ENCODE results near the gene TRPT1.

The TRPT1 gene

DNA sequence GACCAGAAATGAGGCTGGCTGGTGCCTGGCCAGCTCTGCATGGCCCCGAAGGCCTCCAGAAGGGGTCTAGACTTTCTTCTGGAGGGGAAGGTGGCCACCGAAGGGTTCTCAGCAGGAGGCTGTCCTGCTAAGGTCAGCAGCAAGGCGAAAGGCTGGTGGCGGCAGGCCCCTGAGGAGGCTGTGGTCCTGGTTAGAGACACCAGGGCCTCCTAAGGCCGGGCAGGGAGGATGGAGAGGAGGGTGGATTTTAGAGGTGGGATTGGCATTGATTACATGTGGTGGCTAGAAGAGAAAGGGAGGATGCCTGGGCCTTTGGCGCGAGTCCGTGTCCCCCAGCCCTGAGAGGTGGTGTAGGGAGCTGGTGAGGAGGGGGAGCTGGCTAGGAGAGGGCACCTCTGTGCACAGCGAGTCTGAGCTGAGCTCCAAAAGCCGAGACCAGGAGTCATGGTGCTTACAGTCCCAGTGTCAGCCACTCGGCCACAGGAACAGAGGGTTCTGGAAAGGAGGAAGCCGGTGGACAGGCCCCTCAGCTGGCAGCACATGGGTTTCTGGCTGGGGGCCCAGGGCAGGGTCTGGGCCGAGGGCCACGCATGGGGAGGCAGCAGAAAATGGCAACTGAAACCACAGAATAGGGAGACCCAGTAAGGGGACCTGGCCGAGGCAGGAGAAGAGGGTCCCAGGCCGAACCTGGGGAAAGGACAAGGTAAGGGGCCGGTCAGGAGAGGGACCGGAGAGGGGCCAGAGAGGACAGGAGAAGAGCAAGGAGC, 17.0 kb downstream of the TRPT1 start:
- no peak for DNase-seq (ENCODE audit: low read depth in 2 of 2)

DNA sequence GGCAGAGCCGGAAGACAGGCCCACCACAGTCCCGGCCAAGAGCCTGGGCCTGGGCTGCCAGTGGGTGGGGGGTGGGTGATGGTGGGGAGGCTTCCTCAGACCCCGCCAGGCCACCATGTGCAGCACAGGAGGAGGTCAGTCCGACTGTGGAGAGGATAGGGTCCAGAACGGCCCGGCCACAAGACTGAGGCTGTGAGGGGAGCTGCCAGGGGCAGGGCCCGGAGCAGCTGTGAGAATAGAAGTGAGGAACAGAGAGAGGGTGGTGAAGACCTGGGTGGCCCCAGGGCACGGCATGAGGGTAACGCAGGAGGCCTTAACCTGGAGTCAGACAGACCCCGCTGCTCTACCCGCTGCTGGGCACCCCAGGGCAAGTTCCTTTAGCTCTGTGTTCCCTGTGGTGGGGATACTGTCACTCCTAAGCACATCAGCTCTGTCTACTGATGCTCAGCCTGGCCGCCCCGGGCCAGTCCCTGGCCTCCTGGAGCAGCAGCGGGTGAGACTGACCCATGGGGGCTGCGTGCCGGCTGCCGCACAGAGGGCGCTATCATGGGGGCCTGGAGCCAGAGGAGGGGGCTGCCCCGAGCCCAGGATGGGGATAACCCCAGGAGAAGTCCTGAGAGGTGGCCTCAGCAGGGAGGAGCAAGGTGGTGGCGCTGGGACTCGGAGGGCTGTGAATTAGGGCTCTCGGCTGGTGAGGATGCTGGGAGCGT, 17.7 kb downstream of the TRPT1 start:
- no peak for DNase-seq (ENCODE audit: low read depth in 2 of 2)

DNA sequence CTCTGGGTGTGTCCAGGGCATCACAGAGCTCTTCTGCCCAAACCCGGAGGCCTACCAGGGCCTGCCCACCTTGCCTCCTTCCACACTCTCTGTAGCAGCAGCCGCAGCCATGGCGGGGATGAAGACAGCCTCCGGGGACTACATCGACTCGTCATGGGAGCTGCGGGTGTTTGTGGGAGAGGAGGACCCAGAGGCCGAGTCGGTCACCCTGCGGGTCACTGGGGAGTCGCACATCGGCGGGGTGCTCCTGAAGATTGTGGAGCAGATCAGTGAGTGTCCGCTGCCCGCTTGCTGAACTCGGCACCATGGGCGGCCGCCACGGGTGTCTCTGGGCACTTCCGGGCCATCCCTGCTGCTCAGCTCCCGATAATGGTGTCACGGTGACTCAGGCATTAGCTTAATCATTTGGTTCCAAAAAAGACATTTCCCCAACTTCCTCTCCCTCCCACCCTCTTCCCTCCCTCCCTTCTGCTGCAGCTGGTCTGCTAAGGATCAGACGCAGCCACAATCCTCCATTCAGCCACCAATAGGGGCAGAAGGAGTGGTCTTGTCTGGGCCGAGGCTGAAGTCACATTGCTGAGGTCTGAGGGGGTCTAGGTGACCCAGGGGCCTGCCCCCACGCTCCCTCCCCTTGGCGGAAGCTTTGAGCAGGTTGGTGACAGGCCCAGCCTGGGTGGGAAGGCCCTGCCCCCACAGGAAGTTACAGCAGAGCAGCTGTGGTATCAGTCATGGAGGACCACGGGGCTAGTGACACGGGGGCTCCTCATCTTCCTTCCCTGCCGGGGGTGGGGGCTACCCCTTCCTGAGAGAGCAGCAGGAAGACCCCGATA, 18.5 kb downstream of the TRPT1 start:
- peak in 1 of 2 donors; percentile 58 for DNase-seq (ENCODE audit: low read depth in 2 of 2)

DNA sequence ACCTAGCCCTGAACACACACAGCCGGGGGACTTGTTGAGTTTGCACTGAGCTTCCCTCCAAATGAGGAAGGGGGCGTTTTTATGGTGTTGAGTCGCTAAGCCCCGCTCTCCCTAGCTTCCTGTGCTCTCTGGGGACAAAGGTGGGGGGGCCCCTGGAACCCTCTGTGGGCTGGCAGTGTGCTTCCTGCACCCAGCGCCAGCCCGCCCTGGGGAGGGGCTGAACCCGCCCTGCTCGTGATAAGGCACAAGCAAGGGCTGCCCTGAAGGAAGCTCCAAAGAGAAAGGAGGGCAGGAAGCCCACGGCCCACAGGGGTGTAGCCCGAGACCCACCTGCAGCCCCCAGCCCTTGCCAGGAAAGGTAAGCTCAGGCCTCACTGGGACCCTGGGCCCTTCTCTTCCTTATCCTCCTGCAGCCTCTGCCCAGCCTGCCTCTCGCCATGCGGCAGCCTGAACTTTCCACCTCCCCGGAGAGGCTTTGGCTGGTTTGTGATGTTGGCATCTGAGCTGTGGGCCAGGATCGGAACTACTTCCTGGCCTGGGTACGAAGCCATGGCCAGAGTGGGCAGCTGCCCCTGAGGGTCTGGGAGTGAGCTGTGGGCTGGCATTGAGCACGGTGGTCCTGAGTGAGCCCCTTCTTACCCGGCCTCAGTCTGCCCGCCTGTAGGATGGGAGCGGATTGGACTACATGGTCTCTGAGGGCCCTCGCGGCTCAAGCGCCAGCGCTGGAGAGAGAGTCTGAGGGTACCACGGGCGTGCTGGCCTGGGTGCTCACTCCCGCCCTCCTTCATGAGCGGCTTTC, 19.3 kb downstream of the TRPT1 start, which contains the start of gene FERMT3:
Gene FERMT3 (plus strand): TSS at position 265 of the 799 bp plus-strand sequence. CDS start 644 bp downstream, outside the sequence.
- DNase-seq (ENCODE audit: low read depth in 2 of 2) = peak in 1 of 2 donors; percentile 43

DNA sequence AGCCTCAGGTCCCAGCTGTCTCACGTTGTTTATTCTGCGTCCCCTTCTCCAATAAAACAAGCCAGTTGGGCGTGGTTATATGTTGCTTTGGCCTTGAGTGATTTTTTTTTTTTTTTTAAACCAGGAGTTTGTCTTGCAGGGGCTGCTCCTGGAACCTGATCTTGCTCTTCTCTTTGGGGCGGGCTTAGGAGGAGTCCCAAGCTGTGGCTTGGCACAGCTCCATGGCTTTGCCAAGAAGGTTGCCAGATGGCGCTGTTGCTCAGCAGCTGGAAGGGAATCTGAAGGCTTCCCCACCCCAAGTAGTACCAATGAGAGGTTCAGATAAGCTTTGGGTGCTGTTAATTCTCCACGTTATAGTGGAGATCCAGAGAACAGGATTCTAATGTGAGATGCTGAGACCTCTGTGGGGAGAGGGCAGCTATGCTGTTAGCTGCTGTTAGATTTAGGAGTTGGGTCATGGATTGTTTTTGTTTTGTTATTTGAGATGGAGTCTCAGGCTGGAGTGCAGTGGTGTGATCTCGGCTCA, 21.5 kb downstream of the TRPT1 start:
- peak; percentile 58 to 71 for DNase-seq (ENCODE audit: low read depth in 2 of 2)

DNA sequence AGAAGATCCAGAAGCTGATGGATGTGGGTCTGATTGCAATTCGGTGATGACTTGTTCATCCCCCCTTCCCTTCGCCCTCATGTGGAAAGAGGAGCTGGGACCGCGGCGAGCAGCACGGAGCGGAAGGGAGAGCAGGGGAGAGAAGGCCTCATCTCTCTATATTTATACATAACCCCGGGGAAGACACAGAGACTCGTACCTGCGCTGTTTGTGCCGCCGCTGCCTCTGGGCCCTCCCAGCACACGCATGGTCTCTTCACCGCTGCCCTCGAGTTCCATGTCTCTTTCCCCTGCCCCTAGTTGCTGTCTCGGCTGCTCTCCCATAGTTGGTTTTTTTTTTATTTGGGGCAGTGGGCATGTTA, 21.9 kb downstream of the TRPT1 start:
- no peak for DNase-seq (ENCODE audit: low read depth in 2 of 2)

DNA sequence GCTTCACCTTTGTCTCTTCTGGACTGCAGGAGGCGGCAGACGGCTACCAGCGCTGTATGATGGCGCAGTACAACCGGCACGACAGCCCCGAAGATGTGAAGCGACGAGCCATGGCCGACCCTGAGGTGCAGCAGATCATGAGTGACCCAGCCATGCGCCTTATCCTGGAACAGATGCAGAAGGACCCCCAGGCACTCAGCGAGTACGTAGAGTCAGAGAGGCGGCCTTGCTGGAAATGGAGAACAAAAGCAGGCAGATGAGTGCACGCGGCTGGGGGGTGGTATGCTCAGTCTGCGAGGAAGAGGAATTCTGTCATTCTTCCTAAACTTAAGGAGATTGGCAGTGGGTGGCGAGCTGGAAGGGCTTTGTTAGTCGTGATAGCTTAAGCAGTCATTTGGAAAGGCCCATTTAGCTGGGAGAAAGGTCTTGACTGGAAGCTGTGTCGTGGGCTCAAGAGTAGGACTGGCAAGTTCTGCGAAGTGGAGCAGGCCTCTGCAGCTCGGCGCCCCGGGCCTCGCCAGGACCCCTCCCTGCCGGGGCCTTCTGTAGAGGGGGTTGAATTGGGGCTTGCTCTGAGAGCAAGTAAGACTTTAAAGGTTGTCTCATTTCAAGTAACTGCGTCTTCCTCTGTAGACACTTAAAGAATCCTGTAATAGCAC, 22.4 kb downstream of the TRPT1 start:
- DNase-seq (ENCODE audit: low read depth in 2 of 2) = no peak

DNA sequence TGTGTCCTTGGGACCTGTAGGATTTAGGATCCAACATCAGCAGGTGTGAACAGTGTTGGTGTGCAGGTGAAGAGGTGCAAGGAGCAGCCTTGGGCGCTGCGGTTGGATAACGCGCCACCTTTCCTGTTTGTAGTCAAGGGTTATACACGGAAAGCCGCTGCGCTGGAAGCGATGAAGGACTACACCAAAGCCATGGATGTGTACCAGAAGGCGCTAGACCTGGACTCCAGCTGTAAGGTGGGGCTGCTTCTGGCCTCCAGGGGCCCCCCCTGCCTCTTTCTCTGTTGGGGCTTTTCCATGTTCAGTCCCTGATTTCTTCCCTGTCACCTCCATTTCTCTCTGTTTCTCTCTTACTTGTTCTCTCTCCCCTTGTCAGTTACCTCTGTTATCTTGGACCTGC, 23.0 kb downstream of the TRPT1 start:
- DNase-seq (ENCODE audit: low read depth in 2 of 2) = no peak

DNA sequence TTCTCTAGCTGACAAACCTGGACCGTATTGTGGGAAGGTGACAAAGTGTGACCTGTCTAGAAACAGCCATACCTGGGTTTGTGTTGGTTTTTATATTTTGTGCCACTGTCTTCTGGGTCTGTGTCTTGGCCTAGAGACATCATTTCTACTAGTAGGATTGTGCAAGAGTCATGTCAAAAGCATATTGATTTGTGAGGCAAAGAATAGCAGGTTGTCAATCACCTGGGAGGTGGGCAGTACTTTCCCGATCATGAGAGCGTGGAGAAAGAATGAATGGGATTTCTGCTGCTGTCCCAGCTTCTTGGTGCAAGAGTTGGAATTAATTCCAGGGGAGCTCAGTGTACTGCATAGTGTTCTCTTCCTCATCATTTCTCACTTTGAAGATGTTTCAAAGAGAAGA, 24.4 kb downstream of the TRPT1 start:
- DNase-seq (ENCODE audit: low read depth in 2 of 2) = no peak

DNA sequence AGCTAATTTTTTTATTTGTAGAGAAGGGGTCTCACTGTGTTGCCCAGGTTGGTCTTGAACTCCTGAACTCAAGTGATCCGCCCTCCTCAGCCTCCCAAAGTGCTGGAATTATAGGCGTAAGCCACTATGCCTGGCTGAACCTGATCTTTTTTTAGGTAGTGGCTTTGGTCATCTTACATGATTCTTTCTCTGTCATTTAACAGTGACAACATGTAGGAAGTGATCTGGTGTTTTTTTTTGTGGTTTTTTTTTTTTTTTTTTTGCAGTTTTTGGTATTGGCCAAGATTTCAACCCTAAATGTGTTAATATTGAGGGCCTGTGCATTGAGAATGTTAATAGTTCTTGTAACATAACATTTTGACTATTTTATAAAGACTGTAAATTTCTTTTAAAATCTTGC, 27.5 kb downstream of the TRPT1 start:
- DNase-seq (ENCODE audit: low read depth in 2 of 2) = no peak

DNA sequence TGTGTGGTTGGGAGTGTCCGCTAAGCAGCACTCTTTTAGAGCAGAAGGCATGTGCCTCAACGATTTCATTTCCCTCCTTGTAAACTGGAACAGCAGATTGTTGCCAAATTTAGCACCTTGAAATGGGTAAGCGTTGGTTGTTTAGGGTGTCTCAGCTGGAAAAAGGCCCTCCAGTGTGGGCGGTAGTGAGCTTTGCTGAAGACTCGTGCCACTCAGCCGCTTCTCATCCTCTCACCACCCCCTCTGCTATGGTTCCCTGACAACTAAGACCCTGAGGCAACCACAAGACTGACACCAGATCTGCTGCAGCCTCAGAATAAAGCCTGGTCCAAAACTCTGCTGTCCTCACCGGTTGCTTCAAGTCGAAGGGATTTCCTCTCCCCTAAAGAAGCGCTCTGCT, 29.4 kb downstream of the TRPT1 start:
- no peak for DNase-seq (ENCODE audit: low read depth in 2 of 2)

DNA sequence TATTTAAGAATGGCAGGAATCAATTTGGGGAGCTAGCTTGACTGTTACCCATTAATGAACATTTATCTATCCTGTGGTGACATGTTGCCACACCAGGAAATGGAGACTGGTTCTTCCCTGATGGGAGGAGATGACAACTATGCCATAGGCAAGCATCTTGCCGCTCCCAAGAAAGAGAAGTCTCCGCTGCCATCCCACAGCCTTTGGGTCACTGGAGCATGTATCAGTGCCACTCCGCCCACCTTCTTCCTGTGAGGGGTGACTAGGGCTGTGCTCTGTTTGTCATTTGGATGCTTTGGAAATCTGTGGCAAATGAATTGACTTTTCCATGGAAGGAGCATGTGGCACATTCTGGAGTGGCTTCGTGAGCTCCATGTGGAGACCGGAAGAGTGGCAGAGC, 33.6 kb downstream of the TRPT1 start:
- no peak for DNase-seq (ENCODE audit: low read depth in 2 of 2)

DNA sequence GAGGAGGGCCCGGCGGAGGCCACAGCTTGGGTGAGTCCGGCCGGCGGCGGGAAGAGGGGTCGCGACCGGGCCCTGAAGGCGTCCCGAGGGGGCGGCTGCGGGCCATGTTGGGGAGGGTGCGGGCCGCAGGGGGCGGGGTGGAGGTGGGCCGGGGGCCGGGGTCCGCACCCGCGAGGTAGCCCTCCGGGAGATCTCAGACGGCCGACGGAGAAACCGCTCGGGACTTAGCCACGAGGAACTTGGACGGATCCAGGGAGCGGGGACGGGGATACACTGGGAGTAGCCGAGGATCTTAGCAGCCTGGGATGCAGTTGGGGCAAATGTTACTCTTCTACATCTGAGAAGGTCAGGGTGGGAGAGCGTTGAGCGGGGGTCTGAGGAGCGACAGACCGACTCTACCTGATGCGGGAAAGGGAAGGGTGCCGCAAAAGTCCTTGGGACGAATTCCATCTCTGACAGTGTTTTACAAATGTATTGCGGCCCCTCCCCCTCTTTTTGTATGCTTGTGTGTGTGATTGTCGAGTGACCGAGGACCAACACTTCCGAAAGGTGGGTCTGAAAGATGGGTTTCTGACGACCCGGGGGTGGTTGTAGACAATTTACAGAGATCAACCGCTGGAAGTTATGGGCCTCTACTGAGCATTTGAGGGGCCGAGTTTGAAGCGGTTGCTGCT, 39.4 kb downstream of the TRPT1 start:
- DNase-seq (ENCODE audit: low read depth in 2 of 2) = no peak

DNA sequence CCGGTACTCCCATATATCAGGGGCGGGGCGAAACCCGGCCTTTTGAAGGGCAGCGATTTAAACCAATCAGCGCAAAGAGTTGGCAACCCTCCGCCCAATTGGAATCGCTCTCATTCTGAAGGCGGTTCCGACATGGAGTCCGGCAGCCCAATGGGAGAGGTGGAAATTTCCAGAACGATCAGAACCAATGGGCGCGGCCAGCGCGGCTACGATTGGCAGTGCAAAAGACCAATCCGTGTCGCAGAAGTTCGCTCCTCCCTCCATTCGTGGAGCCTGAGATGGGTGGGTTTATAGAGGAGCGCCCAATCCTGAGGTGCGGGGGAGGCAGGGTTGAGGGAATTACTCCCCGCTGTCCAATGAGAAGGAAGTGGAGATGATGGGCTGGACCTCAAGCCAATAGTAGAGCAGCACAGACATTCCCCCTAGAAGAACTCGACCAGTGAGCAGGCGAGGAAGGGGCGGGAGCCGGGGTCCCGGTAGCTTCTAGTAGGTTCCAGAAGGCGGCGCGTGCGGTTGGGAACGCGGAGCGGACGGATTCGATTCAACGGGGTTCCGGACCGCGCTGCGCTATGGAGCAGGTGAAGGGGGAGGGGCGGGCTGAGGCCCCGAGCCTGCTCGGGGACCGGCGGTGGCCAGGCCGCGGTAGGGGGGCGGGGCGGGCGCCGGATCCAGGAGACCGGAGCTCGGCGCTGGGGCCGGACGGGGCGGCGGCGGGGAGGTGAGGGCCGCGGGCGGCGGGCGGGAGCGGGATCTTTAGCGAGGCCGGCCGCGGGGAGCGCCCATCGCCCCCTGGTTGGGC, 40.1 kb downstream of the TRPT1 start, which contains the start of gene STIP1:
Gene STIP1 (plus strand): TSS at position 479 of the 799 bp plus-strand sequence. CDS start 91 bp downstream, at position 570.
- peak; percentile 97 to 98 for DNase-seq (ENCODE audit: low read depth in 2 of 2)

DNA sequence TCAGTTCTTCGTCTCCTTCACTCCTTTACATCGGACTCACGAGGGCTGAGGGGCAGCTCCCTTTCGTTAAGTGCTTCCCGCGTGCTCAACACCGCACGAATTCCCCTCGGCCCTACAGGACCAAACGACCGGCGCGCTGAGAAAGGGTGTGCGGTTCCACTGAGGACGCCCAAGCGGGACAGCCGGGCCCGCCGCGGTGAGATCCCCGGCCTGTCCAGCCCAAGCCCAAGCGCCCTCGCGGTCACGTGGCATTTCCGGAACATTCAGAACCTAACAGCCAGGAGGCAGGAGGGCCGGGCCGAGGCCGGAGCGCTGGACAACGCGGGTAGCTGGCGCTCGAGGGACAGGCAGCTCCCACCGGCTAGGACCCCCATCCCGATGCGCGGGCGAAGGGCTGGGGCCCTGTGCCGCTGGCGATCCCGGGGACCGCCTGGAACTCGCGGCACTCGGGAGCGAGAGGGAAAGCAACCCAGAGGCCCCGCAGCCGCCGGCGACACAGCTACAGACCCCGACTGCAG, 40.8 kb downstream of the TRPT1 start:
- DNase-seq (ENCODE audit: low read depth in 2 of 2) = peak in 1 of 2 donors; percentile 14

DNA sequence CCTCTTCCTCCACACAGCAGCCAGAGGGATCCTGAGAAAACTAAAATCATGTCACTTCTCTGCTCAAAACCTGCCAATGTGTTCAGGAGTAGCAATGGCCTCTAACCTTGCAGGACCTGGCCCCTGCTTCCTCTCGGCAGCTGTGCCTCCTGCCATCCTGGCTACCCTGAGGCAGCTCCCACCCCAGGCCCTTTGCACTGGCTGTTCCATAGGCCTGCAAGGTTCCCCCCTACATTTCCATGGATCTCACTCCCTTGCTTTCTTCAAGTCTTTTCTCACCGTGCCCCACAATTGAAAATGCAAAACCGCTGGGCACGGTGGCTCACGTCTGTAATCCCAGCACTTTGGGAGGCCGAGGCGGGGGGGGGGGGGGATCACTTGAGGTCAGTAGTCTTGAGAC, 42.1 kb downstream of the TRPT1 start:
- no peak for DNase-seq (ENCODE audit: low read depth in 2 of 2)

DNA sequence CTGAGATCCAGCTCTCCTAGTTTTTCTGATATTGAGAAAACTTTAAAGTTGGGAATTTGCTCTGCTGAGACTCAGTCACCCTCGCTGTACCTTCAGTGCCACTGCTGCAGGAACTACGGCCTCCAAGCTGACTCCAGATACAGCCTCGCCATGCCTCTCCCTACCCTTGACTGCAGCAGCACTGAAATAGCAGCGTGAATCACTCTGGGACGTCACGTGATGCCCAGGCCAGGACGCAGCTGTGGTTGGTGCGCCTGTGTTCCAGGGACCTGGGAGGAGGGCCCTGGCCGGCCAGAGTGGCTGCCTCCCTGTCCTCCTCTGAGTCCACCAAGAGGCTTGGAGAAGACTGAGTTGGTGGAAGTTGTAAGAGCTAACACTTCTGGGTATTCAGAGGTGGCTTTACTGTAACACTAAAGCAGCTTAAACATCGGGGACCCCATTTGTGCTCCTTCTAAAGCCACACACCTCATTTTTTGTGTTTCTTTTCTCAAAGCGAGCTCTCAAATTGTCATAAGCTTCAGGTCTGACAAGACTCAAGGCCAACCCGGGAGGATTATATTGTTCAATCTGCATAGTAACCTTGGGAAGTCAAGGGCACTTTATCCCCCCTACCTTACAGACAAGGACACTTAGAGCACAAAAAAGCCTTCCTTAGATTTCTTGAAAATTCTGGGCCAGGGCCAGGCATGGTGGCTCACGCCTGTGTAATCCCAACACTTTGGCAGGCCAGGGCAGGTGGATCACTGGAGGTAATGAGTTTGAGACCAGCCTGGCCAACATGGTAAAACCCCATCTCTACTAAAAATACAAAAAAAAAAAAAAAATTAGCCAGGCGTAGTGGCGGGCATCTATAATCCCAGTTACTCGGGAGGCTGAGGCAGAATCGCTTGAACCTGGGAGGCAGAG, 44.2 kb downstream of the TRPT1 start:
- peak in 1 of 2 donors; percentile 5 for DNase-seq (ENCODE audit: low read depth in 2 of 2)

DNA sequence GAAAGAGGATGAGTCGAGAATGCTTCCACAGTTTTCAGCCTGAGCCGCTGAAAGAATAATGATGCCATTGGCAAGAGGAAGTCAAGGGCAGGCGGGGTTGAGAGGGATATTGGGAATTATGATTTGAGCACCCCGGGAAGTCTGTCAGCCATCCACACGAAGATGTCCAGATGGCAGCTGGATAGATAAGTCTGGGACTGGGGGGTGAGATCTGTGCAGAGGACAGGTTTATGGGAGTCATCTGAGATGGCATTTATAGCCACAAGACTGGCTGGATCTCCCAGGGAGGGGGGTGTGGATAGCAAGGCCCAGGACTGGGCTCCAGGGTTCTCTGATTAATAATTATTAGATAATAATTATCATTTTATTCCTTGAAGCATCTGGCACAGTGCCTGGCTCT, 45.1 kb downstream of the TRPT1 start:
- DNase-seq (ENCODE audit: low read depth in 2 of 2) = no peak
